Measurements from ENCODE around the gene ZNF780B. TPM values are rescaled to one million over a fixed set of nuclear protein-coding genes. Genes with fewer than 3 reads are reported as not detected.

ZNF780B gene
- polyA plus RNA-seq (2012; ENCODE audit: missing spikeins), result 17.0 TPM

DNA sequence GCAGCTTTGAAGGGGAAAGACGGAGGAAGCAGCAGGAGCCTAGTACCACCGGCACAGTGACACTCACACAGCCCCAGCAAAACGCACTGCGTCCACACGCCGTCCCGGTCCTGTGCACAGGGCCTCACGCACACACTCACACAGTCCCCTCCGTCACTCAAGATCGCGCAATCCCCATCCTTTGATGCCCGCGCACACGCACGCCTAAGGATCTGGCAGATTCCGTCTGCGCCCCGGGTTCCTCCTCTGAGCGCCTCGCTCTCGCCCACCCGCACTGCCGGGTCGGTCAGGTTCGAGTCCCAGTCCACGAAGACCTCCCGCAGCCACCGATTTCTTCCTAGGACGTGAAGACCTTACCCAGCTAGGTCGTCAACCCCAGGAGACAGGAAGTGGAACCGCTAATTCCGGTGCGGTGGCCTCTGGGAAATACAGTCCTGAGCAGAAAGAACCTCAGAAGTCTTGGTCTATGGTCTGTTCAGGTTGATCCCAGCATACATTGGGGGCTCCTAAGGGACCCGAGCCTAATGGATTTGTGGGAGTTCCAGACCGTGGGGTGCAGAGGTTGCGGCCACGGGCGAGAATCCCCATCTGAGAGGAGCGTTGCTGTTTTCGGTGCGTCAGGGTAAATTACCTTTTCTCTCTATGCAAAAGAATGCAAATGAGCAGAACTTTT, at the start of gene ZNF780B:
Gene ZNF780B, minus strand, starts transcription at position 400 of the 673 bp plus-strand sequence. CDS start 5,899 bp downstream, outside the sequence.
- TF ChIP-seq POLR2AphosphoS5 (IDR thresholded peaks at IDR 0.05; ENCODE audit: low read depth, low read length) (peak; percentile 71; the same call in 1 of the 2 replicates), POLR2A (IDR thresholded peaks at IDR 0.05; ENCODE audit: low read depth, low read length) (peak; percentile 70), TAF1 (IDR thresholded peaks at IDR 0.05; ENCODE audit: borderline replicate concordance, low read depth, low read length) (peak; percentile 64; the same call in 1 of the 2 replicates)

DNA sequence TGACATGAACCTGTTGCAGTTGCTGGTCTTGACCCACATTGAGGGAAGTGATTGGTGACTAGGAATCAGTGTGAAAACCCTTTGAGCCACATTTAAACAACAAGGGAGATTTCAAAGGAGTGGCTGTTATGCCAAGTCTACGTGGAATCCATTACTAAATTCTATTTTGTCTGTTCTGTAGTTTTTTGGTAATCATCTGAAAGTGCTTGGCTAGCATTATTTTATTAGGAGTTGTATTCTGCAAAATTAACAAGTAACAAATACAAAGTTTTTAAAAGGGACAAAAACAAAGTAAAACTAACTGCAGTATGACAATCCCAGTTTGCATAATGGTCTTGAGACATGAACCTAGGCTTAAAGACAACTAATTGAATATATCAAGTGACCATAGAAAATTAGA, 48.7 kb upstream of the ZNF780B start:
- no peak for FAIRE-seq

More for the DNA sequence above, at the start of gene ZNF780B:
- FAIRE-seq (peak; percentile 89), DNase-seq (ENCODE audit: insufficient read length) (peak; percentile 42)

DNA sequence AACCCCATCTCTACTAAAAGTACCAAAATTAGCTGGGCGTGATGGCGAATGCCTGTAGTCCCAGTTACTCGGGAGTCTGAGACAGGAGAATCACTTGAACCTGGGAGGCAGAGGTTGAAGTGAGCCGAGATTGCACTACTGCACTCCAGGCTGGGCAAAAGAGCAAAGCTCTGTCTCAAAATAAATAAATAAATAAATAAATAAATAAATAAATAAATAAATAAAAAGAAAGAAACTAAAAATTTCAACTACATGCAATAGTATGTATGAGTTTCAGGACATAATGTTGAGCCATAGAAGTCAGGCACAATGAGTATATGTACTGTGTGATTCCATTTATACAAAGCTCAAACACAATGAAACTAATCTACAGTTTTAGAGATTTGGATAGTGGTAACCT, 47.6 kb upstream of the ZNF780B start:
- FAIRE-seq (no peak), DNase-seq (ENCODE audit: insufficient read length) (no peak)
- no peak for TF ChIP-seq POLR2AphosphoS5 (IDR thresholded peaks at IDR 0.05; ENCODE audit: low read depth, low read length)
- TF ChIP-seq POLR2A (IDR thresholded peaks at IDR 0.05; ENCODE audit: low read depth, low read length), result no peak
- no peak for TF ChIP-seq TAF1 (IDR thresholded peaks at IDR 0.05; ENCODE audit: borderline replicate concordance, low read depth, low read length)

More for the DNA sequence above, 48.7 kb upstream of the ZNF780B start:
- DNase-seq (ENCODE audit: insufficient read length), result no peak
- TF ChIP-seq TAF1 (IDR thresholded peaks at IDR 0.05; ENCODE audit: borderline replicate concordance, low read depth, low read length) (no peak), POLR2A (IDR thresholded peaks at IDR 0.05; ENCODE audit: low read depth, low read length) (no peak), POLR2AphosphoS5 (IDR thresholded peaks at IDR 0.05; ENCODE audit: low read depth, low read length) (no peak)

DNA sequence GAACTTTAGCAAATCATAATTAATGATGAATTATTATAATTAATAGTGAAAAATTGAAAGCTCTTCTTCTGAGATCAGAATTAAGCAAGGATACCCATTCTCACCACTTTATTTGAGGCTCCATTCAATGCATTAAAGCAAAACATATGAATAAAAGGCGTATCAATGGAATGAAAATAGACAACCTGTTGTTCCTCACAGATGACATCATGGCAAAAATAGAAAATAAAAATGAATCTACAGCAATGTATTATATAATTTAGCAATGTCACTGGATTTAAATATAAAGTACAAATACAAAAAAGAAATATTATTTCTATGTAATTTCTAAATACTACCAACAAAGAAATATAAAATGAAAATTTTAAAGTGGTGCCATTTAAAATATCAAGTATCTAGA, 45.8 kb upstream of the ZNF780B start:
- FAIRE-seq, result no peak
- no peak for TF ChIP-seq TAF1 (IDR thresholded peaks at IDR 0.05; ENCODE audit: borderline replicate concordance, low read depth, low read length)
- TF ChIP-seq POLR2A (IDR thresholded peaks at IDR 0.05; ENCODE audit: low read depth, low read length), result no peak
- TF ChIP-seq POLR2AphosphoS5 (IDR thresholded peaks at IDR 0.05; ENCODE audit: low read depth, low read length), result no peak

DNA sequence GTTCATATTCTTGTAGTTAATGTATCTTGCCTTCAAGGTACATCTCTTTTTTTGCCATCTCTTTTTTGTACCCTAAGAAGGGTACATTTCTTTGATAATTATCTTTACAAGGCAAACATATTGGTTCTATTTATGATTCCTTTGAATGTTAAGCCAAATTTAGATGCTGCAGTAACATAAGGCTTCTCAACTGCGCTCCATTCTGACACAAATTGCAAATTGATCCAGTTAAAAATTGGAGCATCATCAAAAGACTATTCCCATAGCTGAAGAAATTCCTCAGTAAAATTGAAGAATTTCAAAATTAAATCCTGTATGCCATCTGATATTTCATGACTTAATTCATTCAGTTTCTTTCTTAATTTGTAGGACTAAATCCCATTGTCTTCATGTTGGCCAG, 37.4 kb upstream of the ZNF780B start:
- TF ChIP-seq POLR2A (IDR thresholded peaks at IDR 0.05; ENCODE audit: low read depth, low read length) (no peak), POLR2AphosphoS5 (IDR thresholded peaks at IDR 0.05; ENCODE audit: low read depth, low read length) (no peak), TAF1 (IDR thresholded peaks at IDR 0.05; ENCODE audit: borderline replicate concordance, low read depth, low read length) (no peak)
- DNase-seq (ENCODE audit: insufficient read length) (no peak), FAIRE-seq (no peak)

More for the DNA sequence above, 45.8 kb upstream of the ZNF780B start:
- DNase-seq (ENCODE audit: insufficient read length), result no peak

DNA sequence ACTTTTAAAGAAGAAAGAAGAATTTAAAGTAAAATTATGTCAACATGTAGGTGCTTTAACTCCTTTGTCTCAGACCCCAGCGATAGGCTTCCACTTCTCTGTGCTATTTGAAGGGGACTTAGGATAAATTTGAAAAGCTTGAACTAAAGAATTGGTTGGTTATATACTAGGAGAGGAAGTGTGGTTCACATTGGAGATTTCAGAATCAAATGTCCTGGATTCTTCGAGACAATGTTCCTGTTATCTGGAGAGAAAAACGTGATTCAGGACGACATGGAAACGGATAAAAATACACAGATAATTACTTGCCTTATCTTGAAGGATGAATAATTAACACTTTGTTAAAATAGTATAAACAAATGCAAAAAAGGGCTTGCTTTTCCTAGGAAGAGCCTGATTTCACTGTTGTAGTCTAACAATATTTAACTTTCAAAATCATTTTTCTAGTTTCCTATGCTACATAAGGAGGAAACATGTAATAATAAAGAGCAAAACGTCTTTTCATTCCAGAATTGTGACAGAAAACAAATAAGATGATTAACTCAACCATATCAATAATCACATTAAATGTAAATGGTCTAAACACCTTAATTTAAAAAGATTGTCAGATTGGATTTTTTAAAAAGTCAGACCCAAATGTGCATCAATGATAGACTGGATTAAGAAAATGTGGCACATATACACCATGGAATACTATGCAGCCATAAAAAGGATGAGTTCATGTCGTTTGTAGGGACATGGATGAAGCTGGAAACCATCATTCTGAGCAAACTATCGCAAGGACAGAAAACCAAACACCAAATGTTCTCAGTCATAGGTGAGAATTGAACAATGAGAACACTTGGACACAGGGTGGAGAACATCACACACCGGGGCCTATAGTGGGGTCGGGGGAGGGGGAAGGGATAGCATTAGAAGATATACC, 35.4 kb upstream of the ZNF780B start:
- DNase-seq (ENCODE audit: insufficient read length) (no peak), FAIRE-seq (no peak)
- TF ChIP-seq TAF1 (IDR thresholded peaks at IDR 0.05; ENCODE audit: borderline replicate concordance, low read depth, low read length) (no peak), POLR2AphosphoS5 (IDR thresholded peaks at IDR 0.05; ENCODE audit: low read depth, low read length) (no peak), POLR2A (IDR thresholded peaks at IDR 0.05; ENCODE audit: low read depth, low read length) (no peak)

DNA sequence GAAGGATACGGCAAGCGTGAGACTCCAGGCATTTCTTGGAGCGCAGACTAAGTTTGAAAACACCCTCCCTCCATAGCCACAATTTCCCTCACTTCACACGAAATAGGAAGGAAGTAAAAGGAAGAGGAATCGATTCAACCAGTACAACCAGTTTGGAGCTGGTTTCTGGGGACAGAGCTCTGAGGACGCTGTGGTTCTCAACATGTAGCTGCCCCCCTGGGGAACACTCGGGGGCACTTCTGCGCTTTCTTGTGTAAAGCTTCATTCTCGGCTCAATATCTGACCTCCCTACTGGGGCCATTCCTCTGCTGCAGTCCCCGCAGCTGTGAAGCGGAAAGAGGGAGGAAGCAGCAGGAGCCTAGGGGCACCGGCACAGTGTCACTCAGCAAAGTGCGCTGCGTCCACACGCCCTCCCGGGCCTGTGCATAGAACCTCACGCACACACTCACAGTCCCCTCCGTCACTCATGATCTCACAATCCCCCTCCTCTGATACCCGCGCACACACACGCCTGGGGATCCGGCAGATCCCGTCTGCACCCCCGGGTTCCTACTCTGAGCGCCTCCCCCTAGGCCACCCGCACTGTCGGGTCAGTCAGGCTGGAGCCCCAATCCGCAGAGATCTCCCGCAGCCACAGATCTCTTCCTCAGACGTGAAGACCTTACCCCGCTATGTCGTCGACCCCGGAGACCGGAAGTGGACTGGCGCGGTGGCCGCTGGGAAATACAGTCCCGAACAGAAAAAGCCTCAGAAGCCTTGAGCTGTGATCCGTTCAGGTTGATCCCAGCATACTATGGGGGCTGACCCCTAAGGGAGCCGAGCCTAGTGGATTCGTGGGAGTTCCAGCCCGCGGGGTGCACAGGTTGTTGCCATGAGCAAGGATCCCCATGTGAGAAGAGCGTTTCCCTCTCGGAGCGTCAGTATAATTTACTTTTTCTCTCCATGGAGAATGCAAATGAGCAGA, 34.5 kb upstream of the ZNF780B start, which contains the start of gene ZNF780A:
Gene ZNF780A, minus strand, starts transcription at position 703 of the 964 bp plus-strand sequence. CDS start 6,190 bp downstream, outside the sequence.
- peak; percentile 52 for DNase-seq (ENCODE audit: insufficient read length)
- peak; percentile 97 for FAIRE-seq
- TF ChIP-seq TAF1 (IDR thresholded peaks at IDR 0.05; ENCODE audit: borderline replicate concordance, low read depth, low read length), result peak; percentile 47; the same call in 1 of the 2 replicates
- peak; percentile 79 for TF ChIP-seq POLR2AphosphoS5 (IDR thresholded peaks at IDR 0.05; ENCODE audit: low read depth, low read length)
- TF ChIP-seq POLR2A (IDR thresholded peaks at IDR 0.05; ENCODE audit: low read depth, low read length), result peak; percentile 81

DNA sequence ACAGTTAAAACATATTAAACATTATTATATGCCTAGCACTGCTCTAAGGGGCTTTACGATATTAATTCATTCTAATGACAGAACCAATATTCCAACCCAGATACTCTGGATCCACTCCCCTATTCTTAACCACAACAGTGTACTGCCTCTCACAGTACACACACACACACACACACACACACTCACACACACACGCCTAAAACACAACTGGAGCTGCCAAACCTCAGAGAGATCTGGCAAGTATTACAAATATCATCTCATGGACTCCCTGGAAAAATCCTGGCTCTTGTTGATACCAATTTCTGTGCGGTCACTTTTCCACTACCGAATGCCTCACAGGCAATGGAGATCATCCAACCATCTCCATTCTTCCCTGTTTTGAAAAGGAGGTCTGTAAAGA, 33.4 kb upstream of the ZNF780B start:
- no peak for DNase-seq (ENCODE audit: insufficient read length)
- peak; percentile 30 for FAIRE-seq
- TF ChIP-seq TAF1 (IDR thresholded peaks at IDR 0.05; ENCODE audit: borderline replicate concordance, low read depth, low read length) (no peak), POLR2A (IDR thresholded peaks at IDR 0.05; ENCODE audit: low read depth, low read length) (no peak), POLR2AphosphoS5 (IDR thresholded peaks at IDR 0.05; ENCODE audit: low read depth, low read length) (no peak)

DNA sequence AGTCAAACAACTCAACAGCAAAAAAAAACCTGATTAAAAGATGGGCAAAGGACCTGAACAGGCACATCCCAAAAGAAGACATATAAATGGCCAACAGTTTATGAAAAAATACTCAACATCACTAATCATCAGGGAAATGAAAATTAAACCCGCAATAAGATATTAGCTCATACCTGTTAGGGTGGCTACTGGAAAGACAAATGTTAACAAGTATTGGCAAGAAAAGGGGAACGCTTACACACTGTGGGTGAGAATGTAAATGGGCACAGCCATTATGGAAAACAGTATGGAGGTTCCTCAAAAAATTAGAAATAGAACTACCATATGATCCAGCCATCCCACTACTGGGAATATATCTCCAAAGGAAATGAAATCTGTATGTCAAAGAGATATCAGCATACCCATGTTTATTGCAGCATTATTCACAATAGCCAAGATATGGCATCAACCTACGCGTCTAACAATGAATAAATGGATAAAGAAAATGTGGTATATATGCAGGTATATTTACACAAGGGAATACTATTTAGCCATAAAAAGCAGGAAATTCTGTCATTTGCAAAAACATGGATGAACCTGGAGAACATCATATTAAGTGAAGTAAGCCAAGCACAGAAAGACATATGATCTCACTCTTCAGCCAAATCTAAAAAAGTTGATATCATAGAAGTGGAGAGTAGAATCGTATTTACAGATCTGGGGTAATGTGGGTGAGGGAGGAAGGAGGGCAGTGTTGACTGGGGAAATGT, 32.4 kb upstream of the ZNF780B start:
- no peak for DNase-seq (ENCODE audit: insufficient read length)
- FAIRE-seq, result no peak
- TF ChIP-seq POLR2AphosphoS5 (IDR thresholded peaks at IDR 0.05; ENCODE audit: low read depth, low read length), result no peak
- no peak for TF ChIP-seq TAF1 (IDR thresholded peaks at IDR 0.05; ENCODE audit: borderline replicate concordance, low read depth, low read length)
- TF ChIP-seq POLR2A (IDR thresholded peaks at IDR 0.05; ENCODE audit: low read depth, low read length), result no peak

DNA sequence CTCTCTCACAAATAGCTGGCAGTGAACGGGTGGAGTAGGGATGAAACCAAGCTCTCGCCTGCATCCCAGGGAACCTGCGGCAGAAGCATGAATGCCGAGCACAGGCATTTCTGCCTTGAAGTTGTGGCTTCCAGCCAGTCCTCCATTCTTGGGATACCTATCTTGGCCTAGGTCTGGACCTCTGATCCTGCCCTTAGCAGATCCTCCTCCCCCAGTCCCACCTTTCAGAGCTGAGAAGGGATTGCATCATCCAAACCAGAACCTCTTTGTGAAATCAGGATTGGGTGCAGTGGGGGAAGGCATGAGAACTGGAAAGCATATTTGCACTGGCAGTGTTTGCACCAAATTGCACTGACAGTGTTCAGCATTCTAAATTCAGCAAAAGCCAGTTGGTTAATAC, 28.9 kb upstream of the ZNF780B start:
- DNase-seq (ENCODE audit: insufficient read length) (no peak), FAIRE-seq (no peak)
- no peak for TF ChIP-seq TAF1 (IDR thresholded peaks at IDR 0.05; ENCODE audit: borderline replicate concordance, low read depth, low read length)
- TF ChIP-seq POLR2A (IDR thresholded peaks at IDR 0.05; ENCODE audit: low read depth, low read length), result no peak
- TF ChIP-seq POLR2AphosphoS5 (IDR thresholded peaks at IDR 0.05; ENCODE audit: low read depth, low read length), result no peak
